HepG2 (cell line): ENCODE data around the gene KIF22.

Experiments used
- BRCA1 ChIP-seq: sonication (generic); formaldehyde crosslinking; IDR thresholded peaks from 2 replicates; pipeline ENCODE4 v1.4.0; 2020; ENCODE audit warnings: missing genetic modification reagents
- BRD4 ChIP-seq: sonication (generic); formaldehyde crosslinking; IDR thresholded peaks from 2 replicates; pipeline ENCODE4 v1.4.0; 2020; ENCODE audit warnings: missing genetic modification reagents
- CTCF ChIP-seq: sonication (generic); formaldehyde crosslinking; IDR thresholded peaks from 2 replicates; pipeline ENCODE4 v1.5.0; 2020; ENCODE audit warnings: mild to moderate bottlenecking, missing genetic modification reagents, moderate library complexity
- HDAC1 ChIP-seq: sonication (generic); formaldehyde crosslinking; IDR thresholded peaks from 2 replicates; pipeline ENCODE4 v1.5.1; 2020; ENCODE audit warnings: mild to moderate bottlenecking, missing genetic modification reagents
- PHF8 ChIP-seq: sonication (generic); formaldehyde crosslinking; IDR thresholded peaks from 2 replicates; pipeline ENCODE4 v1.5.0; 2020; ENCODE audit warnings: missing genetic modification reagents
- POLR2AphosphoS5 ChIP-seq: IDR thresholded peaks from 2 replicates; pipeline ENCODE4 v1.6.1; 2012; ENCODE audit warnings: low read depth, low read length
- REST ChIP-seq, 2 experiments: IDR thresholded peaks; 2 replicates each; pipeline ENCODE4 v1.6.1; 2011 to 2012; ENCODE audit warnings: low read length in 2 of 2, borderline replicate concordance in 1 of 2, low read depth in 1 of 2, mild to moderate bottlenecking in 1 of 2, moderate library complexity in 1 of 2
- TBX2 ChIP-seq: sonication (generic); formaldehyde crosslinking; IDR thresholded peaks from 2 replicates; pipeline ENCODE4 v1.5.0; 2020; ENCODE audit warnings: missing genetic modification reagents, mild to moderate bottlenecking, borderline replicate concordance
- ZBTB26 ChIP-seq: IDR thresholded peaks from 2 replicates; pipeline ENCODE4 v1.6.1; 2016; ENCODE audit warnings: missing compliant biosample characterization, missing genetic modification reagents, borderline replicate concordance
- ZNF333 ChIP-seq: sonication (generic); formaldehyde crosslinking; IDR thresholded peaks from 2 replicates; pipeline ENCODE4 v1.4.0; 2020; ENCODE audit warnings: mild to moderate bottlenecking, missing genetic modification reagents, borderline replicate concordance
- ZNF598 ChIP-seq: sonication (generic); formaldehyde crosslinking; IDR thresholded peaks from 2 replicates; pipeline ENCODE4 v1.5.1; 2020; ENCODE audit warnings: mild to moderate bottlenecking, missing genetic modification reagents, borderline replicate concordance
- TF ChIP-seq, protein P1 (sequence below), 2 experiments: fragments of 450-650 bp in 1 of 2; sonication (generic) in 1 of 2; formaldehyde crosslinking in 1 of 2; IDR thresholded peaks; 2 replicates each; pipeline versions ENCODE4 v1.6.1 to v1.8.0; 2016 to 2022; ENCODE audit warnings: antibody characterized with exemption in 1 of 2, mild to moderate bottlenecking in 1 of 2, missing genetic modification reagents in 1 of 2

DNA sequence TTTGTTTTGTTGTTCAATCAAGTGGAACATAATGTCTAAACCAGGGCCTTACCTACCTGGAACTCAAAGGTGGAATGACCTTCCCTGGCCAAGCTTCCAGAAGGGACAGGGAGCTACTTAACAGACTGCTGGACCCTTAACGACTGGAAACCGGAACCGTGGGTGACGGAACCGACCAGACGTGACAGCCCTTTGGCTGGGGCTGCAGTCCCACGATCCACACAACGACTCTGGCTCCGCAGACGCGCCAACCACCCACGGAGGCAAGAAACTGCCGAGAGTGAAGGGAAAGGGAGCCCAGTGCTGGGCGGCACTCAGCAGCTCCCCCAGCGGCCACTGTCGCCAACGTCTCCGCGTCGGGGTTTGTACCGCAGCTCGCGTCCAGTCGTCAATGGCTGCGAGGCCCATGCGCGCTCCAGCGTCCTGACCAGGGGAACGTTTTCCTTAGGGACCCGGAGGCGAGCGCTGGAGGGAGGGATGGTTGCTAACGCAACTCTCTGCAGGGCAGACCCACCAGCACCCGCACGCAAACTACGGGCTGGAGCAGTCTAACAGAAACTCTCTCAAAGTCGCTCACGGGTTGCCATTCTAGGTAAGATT, 5.5 kb upstream of the KIF22 start:
- TF ChIP-seq ZBTB26 (CRISPR knock-in tag) (no peak), BRD4 (CRISPR knock-in tag) (0 out of 2 replicates have a peak, but pooled peaks have one; percentile 24), CTCF (CRISPR knock-in tag) (peak; percentile 97), BRCA1 (CRISPR knock-in tag) (no peak), TBX2 (CRISPR knock-in tag) (peak; percentile 79), HDAC1 (peak; percentile 69), ZNF598 (CRISPR knock-in tag) (peak; percentile 98), ZNF333 (CRISPR knock-in tag) (no peak), REST (IDR thresholded peaks at IDR 0.05; ENCODE audit: borderline replicate concordance in 1 of 2, low read depth in 1 of 2, low read length in 2 of 2) (0 out of 4 replicates have a peak, but pooled peaks of 1 of the 2 experiments have one; percentile 33), POLR2AphosphoS5 (no peak), PHF8 (CRISPR knock-in tag) (peak; percentile 60)
- TF ChIP-seq, protein P1, sequence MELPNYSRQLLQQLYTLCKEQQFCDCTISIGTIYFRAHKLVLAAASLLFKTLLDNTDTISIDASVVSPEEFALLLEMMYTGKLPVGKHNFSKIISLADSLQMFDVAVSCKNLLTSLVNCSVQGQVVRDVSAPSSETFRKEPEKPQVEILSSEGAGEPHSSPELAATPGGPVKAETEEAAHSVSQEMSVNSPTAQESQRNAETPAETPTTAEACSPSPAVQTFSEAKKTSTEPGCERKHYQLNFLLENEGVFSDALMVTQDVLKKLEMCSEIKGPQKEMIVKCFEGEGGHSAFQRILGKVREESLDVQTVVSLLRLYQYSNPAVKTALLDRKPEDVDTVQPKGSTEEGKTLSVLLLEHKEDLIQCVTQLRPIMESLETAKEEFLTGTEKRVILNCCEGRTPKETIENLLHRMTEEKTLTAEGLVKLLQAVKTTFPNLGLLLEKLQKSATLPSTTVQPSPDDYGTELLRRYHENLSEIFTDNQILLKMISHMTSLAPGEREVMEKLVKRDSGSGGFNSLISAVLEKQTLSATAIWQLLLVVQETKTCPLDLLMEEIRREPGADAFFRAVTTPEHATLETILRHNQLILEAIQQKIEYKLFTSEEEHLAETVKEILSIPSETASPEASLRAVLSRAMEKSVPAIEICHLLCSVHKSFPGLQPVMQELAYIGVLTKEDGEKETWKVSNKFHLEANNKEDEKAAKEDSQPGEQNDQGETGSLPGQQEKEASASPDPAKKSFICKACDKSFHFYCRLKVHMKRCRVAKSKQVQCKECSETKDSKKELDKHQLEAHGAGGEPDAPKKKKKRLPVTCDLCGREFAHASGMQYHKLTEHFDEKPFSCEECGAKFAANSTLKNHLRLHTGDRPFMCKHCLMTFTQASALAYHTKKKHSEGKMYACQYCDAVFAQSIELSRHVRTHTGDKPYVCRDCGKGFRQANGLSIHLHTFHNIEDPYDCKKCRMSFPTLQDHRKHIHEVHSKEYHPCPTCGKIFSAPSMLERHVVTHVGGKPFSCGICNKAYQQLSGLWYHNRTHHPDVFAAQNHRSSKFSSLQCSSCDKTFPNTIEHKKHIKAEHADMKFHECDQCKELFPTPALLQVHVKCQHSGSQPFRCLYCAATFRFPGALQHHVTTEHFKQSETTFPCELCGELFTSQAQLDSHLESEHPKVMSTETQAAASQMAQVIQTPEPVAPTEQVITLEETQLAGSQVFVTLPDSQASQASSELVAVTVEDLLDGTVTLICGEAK (IDR thresholded peaks at IDR 0.05), result no peak
- TF ChIP-seq, protein P1 (CRISPR knock-in tag; IDR thresholded peaks at IDR 0.05), result 0 out of 2 replicates have a peak, but pooled peaks have one; percentile 38
